Hepatocyte (in vitro differentiated cells): ENCODE measurements around the gene TMEM200B. TPM values are rescaled to one million over a fixed set of nuclear protein-coding genes. Genes with fewer than 3 reads are reported as not detected.

ENCODE experiments used
- DNase-seq: peaks from one replicate; pipeline ENCODE4 v3.0.0-alpha.2; 2016; ENCODE audit warnings: low spot score
- H2AFZ ChIP-seq: fragments of 200-600 bp; sonication (generic); 2 replicates; pipeline ENCODE4 v1.6.0; 2016; ENCODE audit warnings: antibody characterized with exemption, mild to moderate bottlenecking
- H3K27ac ChIP-seq: fragments of 200-600 bp; sonication (generic); 2 replicates; pipeline ENCODE4 v1.5.1; 2016; ENCODE audit warnings: mild to moderate bottlenecking
- H3K27me3 ChIP-seq: fragments of 200-600 bp; sonication (generic); 2 replicates; pipeline ENCODE4 v1.6.1; 2016
- H3K36me3 ChIP-seq: fragments of 200-600 bp; sonication (generic); replicated peaks from 2 replicates; pipeline ENCODE4 v1.5.1; 2016; ENCODE audit warnings: low read depth; ENCODE audit not compliant: insufficient read depth
- H3K4me1 ChIP-seq: fragments of 200-600 bp; sonication (generic); 2 replicates; pipeline ENCODE4 v1.5.1; 2016; ENCODE audit warnings: mild to moderate bottlenecking, moderate library complexity; ENCODE audit not compliant: insufficient read depth
- H3K4me2 ChIP-seq: fragments of 200-600 bp; sonication (generic); 2 replicates; pipeline ENCODE4 v1.6.0; 2016
- H3K4me3 ChIP-seq: fragments of 200-600 bp; sonication (generic); 2 replicates; pipeline ENCODE4 v1.5.1; 2016; ENCODE audit warnings: mild to moderate bottlenecking
- H3K79me2 ChIP-seq: fragments of 200-600 bp; sonication (generic); 2 replicates; pipeline ENCODE4 v1.6.0; 2017; ENCODE audit warnings: mild to moderate bottlenecking
- H3K9me2 ChIP-seq: fragments of 200-600 bp; sonication (generic); replicated peaks from 2 replicates; pipeline ENCODE4 v1.6.0; 2017; ENCODE audit warnings: mild to moderate bottlenecking; ENCODE audit not compliant: insufficient read depth
- H3K9me3 ChIP-seq: fragments of 200-600 bp; sonication (generic); 2 replicates; pipeline ENCODE4 v1.5.1; 2016; ENCODE audit warnings: low read depth, mild to moderate bottlenecking
- H4K20me1 ChIP-seq: fragments of 200-600 bp; sonication (generic); 2 replicates; pipeline ENCODE4 v1.6.0; 2016; ENCODE audit warnings: mild to moderate bottlenecking; ENCODE audit not compliant: insufficient read depth, poor library complexity, severe bottlenecking
- CTCF ChIP-seq: fragments of 200-600 bp; sonication (generic); IDR thresholded peaks from 2 replicates; pipeline ENCODE4 v1.5.1; 2016; ENCODE audit warnings: antibody characterized with exemption, mild to moderate bottlenecking; ENCODE audit not compliant: poor library complexity
- EZH2 ChIP-seq: fragments of 200-600 bp; sonication (generic); IDR thresholded peaks from 2 replicates; pipeline ENCODE4 v1.6.1; 2016; ENCODE audit warnings: antibody characterized with exemption, mild to moderate bottlenecking, borderline replicate concordance
- EZH2phosphoT487 ChIP-seq: fragments of 200-600 bp; sonication (generic); IDR thresholded peaks from one replicate; pipeline ENCODE4 v1.6.1; 2018; ENCODE audit warnings: antibody characterized with exemption, mild to moderate bottlenecking, low read depth, moderate library complexity; ENCODE audit not compliant: unreplicated experiment, severe bottlenecking
- WGBS: methylation state at CpG from one replicate; pipeline ENCODE4 v1.1.6; 2016; ENCODE audit warnings: low lambda C conversion rate; ENCODE audit errors: missing lambda C conversion rate; 5-methylcytosine and 5-hydroxymethylcytosine counted together
- polyA plus RNA-seq: library from polyadenylated mRNA; unstranded; fragments of >200 nt; fragmentation: Nextera tagmentation; extraction: Ambion mirVana; gene quantifications from 2 replicates; pipeline ENCODE4 v1.2.1, GENCODE V29; 2016
- total RNA-seq: library from RNA; depleted of rRNA; stranded (reverse); fragments of >200 nt; gene quantifications from 2 replicates; pipeline ENCODE4 v1.2.3, GENCODE V29; 2014

TMEM200B gene
- total and polyA plus RNA-seq, 2 experiments from 2014 or later: 10.7 to 11.0 TPM

GRCh38 chr1:29105822-29106221 is 17.9 kb downstream of the TMEM200B start:
- Histone ChIP-seq H3K4me3 (no peak overlapping the region), H3K27ac (no peak overlapping the region), H3K79me2 (no peaks in the 10 kb centered on the region), H4K20me1 (no peaks in the 10 kb centered on the region), H3K4me1 (no peaks in the 10 kb centered on the region), H3K4me2 (no peak overlapping the region), H3K9me3 (no peaks in the 10 kb centered on the region), H2AFZ (no peak overlapping the region), H3K36me3 (no peaks in the 10 kb centered on the region), H3K27me3 (no peaks in the 10 kb centered on the region), H3K9me2 (no peaks in the 10 kb centered on the region)
- DNase-seq: no peak
- TF ChIP-seq EZH2phosphoT487: no peak
- no peak for TF ChIP-seq EZH2
- no peak for TF ChIP-seq CTCF
- WGBS: 62% methylated on average over 6 of the region's 6 CpGs

- H2AFZ ChIP-seq: no peak overlapping the region
- DNase-seq: no peak
- H3K9me2 ChIP-seq: no peaks in the 10 kb centered on the region
- H3K4me2 ChIP-seq: no peak overlapping the region
- H3K79me2 ChIP-seq: no peaks in the 10 kb centered on the region
- no peaks in the 10 kb centered on the region for H4K20me1 ChIP-seq
- H3K4me3 ChIP-seq: no peak overlapping the region
- H3K9me3 ChIP-seq: no peaks in the 10 kb centered on the region
- H3K27ac ChIP-seq: no peak overlapping the region
- TF ChIP-seq CTCF (no peak), EZH2 (no peak), EZH2phosphoT487 (no peak)
- no peaks in the 10 kb centered on the region for H3K27me3 ChIP-seq
- WGBS: 94% methylated on average over 1 of the region's 1 CpG
- H3K4me1 ChIP-seq: no peaks in the 10 kb centered on the region
- no peaks in the 10 kb centered on the region for H3K36me3 ChIP-seq
Measured at GRCh38 chr1:29100487-29100886, 23.2 kb downstream of the TMEM200B start.

- H3K36me3 ChIP-seq: no peaks in the 10 kb centered on the region
- no peak overlapping the region for H3K27ac ChIP-seq
- no peaks in the 10 kb centered on the region for H3K27me3 ChIP-seq
- WGBS: 95% methylated on average over 4 of the region's 4 CpGs
- DNase-seq: no peak
- H4K20me1 ChIP-seq: no peaks in the 10 kb centered on the region
- H3K4me1 ChIP-seq: no peaks in the 10 kb centered on the region
- TF ChIP-seq EZH2phosphoT487 (no peak), CTCF (no peak), EZH2 (no peak)
- H3K4me2 ChIP-seq: no peak overlapping the region
- H3K9me2 ChIP-seq: no peaks in the 10 kb centered on the region
- no peak overlapping the region for H3K4me3 ChIP-seq
- H3K79me2 ChIP-seq: no peaks in the 10 kb centered on the region
- H3K9me3 ChIP-seq: no peaks in the 10 kb centered on the region
- H2AFZ ChIP-seq: no peak overlapping the region
Measured at GRCh38 chr1:29099286-29099685, 24.4 kb downstream of the TMEM200B start.
